Hypothalamus (tissue), 51 donors: Measurements from ENCODE around the gene SPRY2.
A peak's percentile ranks its signal among the peaks of the same experiment; 100 is the strongest.
"Not testable (repeated sequence)": the region's sequence is repeated elsewhere in the genome, so short reads cannot be mapped to it uniquely, and the experiment has no call there.

Experiments
- DNase-seq, 51 donors: peaks; one replicate each; lab custom pipeline; 2025; lab: John Stamatoyannopoulos, UW

The SPRY2 gene

GRCh38 chr13:80355496-80356094 lies 14.7 kb upstream of the SPRY2 start:
- not testable (repeated sequence) for DNase-seq

GRCh38 chr13:80348750-80349149 lies 7.8 kb upstream of the SPRY2 start:
- no peak for DNase-seq

- no peak for DNase-seq
Observed at GRCh38 chr13:80348314-80348713, 7.4 kb upstream of the SPRY2 start.

DNA sequence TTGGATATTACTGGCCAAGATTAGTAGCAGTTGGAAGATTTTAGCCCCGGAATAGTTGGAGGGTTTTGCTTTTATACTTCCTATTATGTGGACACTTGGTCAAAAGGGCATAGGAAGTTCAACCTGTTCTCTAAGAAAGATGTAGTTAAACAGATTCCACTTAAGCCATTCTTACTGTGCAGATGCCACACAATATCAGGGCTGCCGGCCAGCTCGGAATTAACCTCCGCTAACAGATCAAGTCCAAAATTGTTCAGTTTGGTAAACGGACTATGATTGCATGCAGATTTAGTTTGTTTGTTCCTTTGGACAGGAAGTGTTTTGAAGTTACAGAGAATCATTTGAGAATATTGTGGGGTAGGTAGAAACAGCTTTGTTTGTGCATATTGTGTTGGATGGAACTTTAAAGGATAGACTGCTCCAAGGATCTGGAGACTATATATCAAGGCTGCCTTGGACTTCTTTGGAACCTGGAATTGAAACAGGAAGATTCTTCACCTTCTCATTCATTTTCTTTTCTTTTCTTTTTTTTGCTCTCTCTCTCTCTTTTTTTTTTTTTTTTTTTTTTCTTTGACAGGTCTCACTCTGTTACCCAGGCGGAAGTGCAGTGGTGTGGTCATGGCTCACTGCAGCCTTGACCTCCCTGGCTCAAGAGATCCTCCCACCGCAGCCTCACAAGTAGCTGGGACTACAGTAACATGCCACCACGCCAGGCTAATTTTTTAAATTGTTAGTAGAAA lies 5.0 kb upstream of the SPRY2 start:
- no peak for DNase-seq

DNA sequence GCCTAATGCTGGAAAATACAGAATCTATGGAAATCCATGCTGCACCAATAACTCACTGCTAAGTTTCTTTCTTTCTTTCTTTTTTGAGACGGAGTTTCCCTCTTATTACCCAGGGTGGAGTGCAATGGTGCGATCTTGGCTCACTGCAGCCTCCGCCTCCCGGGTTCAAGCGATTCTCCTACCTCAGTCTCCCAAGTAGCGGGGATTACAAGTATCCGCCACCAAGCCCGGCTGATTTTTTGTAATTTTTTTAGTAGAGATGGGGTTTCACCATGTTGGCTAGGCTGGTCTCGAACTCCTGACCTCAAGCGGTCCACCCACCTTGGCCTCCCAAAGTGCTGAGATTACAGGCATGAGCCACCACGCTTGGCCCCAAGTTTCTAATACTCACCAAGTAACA lies 3.1 kb upstream of the SPRY2 start:
- not testable (repeated sequence) for DNase-seq

DNA sequence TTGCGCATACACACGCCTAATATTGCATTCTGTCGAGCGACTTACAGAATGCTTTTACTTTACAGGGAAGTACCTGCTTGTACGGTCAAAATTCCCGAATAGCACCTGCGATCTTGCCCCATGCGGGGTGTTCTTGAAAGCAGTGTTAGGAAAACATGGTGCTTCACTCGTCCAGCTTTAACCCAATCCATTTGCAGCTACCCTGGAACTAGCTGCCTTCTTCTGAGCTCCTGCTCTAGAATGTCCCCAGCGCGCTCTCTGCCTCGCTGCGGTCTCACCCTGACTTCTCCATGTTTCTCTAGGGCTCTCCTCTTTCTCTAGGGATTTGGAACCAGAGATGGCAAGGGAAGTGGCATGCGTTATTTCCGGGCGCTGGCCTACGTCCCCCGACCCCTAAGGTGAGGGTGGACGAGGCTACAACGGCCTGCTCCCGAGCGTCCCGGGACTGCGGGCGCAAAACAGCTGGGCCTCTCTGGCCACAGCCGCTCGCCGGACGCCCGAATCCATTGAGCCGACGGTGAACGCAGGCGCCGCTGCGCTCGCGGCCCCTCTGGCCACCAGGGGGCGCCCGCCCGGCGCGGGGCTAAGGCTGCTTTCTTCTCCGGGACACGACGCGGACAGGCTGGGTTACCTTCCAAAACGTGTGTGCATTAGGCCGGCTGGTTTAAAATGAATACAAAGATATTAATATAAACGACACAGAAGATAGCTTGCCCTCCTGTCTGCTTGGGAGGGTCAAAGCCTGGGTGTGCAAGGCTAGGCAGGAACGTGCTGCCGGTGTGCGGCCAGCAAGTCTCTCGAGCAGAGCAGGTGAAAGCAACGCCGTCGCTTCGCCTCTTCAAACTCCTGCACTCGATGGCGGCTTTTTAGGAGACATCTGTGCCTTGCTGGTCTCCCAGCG lies 1.8 kb upstream of the SPRY2 start:
- DNase-seq: peak; percentile 30 to 93 (median 73)

GRCh38 chr13:80341756-80342370 lies 937 bp upstream of the SPRY2 start:
- DNase-seq: peak in 39 of 51 donors; percentile 6 to 90 (median 45)

- DNase-seq: peak in 17 of 51 donors; percentile 24 to 88 (median 56)
Observed at GRCh38 chr13:80340651-80341100, 250 bp downstream of the SPRY2 start.

DNA sequence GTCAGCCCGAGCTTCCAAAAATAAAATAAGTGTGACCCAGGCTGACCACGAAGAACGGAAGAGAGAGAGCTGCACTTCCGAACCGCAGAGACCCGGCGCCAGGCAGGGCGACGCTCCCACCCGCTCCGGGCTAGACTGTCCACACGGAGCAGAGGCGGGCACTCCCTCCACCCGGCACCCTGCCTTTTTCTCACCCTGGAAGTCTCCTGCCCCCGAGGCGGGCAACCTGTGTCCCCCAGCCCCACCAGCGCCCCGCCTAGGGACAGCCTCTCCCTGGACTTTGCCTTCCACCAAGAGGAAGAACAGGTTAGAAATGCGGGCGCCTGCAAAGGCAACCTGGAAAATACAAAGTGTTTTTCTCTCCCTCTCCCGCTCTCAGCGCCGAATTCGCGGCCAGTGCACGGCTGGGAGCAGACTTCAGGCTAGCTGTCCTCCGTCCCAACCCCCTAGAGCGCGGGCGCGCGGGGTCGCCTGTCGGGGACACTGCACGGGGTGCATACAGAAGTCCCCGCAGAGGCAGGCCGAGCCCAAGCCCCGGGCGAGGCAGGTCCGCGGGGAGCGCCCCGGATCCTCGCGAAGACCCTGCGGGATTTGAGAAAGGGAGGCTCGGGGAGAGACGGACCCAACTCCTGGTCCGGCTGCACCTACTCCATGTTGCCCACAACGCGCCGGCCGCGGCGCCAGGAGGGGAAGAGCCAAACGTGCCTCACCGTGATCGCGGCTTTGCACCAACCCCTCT lies 845 bp downstream of the SPRY2 start:
- DNase-seq: peak in 46 of 51 donors; percentile 3 to 69 (median 41)

- peak in 3 of 51 donors; percentile 19 to 47 (median 36) for DNase-seq
Observed at GRCh38 chr13:80339563-80339911, 1.4 kb downstream of the SPRY2 start.

DNA sequence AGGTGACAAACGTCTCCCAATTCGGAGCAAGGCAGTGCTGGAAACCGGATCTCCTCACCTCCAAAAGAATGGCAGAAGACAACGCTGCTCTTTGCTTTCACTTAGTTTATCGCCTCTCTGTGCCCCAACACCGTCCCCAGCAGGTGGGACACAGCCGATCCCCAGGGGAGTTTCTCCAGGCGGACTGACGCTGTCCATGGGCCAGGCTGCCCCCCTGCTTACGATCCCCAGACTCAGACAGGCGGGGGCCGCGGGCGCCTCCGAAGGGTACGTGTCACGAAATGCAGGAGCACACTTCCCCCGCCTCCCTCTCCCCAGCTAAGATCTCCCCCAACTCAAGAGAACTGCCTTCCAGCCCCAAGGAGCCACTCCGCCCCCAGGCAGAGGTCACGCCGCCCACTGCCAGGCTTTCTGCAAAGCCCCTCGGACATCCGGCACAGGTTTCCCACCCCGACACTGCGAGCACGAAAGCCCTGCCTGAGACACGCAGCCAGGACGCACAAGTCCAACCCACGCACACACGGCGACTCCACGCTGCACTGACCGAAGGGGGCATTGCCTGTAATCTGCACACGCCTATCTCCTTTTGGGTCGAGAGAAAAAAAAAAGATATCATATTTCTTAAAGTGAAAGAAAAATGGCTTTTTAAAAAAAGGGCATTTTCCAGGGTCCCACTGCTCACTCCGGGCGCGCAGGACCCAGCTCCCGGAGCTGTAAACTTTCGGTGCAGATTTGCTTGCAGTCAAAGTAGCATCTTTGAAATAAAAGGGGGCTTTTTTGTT lies 2.0 kb downstream of the SPRY2 start:
- peak; percentile 19 to 90 (median 66) for DNase-seq

GRCh38 chr13:80337288-80338081 lies 3.4 kb downstream of the SPRY2 start:
- DNase-seq: peak in 24 of 51 donors; percentile 5 to 54 (median 28)

GRCh38 chr13:80336776-80337287 lies 4.1 kb downstream of the SPRY2 start:
- peak in 14 of 51 donors; percentile 4 to 53 (median 34) for DNase-seq

- peak in 1 of 51 donors; percentile 38 for DNase-seq
Observed at GRCh38 chr13:80336370-80336769, 4.6 kb downstream of the SPRY2 start.

- no peak for DNase-seq
Observed at GRCh38 chr13:80334597-80335260, 6.2 kb downstream of the SPRY2 start.

DNA sequence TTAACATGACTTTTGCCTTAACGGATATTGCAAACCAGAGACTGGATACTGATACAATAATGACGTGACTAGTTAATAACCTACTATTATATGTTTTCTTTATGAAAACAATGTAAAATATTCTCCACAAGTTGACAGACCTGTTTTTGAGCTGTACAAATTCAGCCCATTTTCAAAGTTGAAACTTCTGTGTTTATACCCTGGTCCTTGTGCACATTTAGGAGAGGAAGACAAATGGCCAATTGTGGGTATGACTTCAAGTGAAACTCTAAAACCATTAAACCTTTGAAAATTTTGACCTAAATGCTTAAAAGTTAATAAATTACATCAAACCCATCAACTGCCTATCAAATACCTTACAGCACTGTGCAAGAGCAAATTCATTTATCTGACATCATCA lies 8.9 kb downstream of the SPRY2 start:
- DNase-seq: no peak

GRCh38 chr13:80329250-80329649 lies 11.7 kb downstream of the SPRY2 start:
- DNase-seq: no peak

DNA sequence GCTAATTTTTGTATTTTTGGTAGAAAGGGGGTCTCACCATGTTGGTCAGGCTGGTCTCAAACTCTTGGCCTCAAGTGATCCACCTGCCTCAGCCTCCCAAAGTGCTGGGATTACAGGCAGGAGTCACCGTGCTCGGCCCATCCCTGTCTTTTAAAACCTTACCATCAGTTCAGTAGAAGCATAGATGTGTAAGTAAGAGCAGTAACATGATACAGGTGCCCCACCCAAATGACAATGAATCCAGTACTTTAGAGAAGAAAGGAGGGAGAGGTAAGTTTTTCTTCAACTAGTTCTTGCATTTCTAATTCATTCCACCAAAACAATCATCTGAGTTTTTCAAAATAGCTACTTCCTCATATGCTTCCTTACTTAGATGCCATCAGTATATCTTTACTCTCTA lies 21.9 kb downstream of the SPRY2 start:
- DNase-seq: no peak
